Nephron (organoid): ENCODE measurements around the gene IL20RA.

Experiments used
- H3K27ac Mint-ChIP-seq, 3 experiments: 2 replicates each; pipeline ENCODE4 v1.8.0; 2020; ENCODE audit warnings: mixed read lengths in 3 of 3, mild to moderate bottlenecking in 2 of 3, moderate library complexity in 1 of 3
- H3K27me3 Mint-ChIP-seq: 2 replicates; pipeline ENCODE4 v1.8.0; 2021; ENCODE audit warnings: low read depth, mild to moderate bottlenecking, moderate library complexity, mixed read lengths
- H3K36me3 Mint-ChIP-seq: 2 replicates; pipeline ENCODE4 v1.8.0; 2020; ENCODE audit warnings: low read depth, mixed read lengths
- H3K4me1 Mint-ChIP-seq: 2 replicates; pipeline ENCODE4 v1.8.0; 2020; ENCODE audit warnings: mixed read lengths
- H3K4me3 Mint-ChIP-seq, 3 experiments: 2 replicates each; pipeline ENCODE4 v1.8.0; 2020; ENCODE audit warnings: mild to moderate bottlenecking in 3 of 3, mixed read lengths in 3 of 3, moderate library complexity in 2 of 3
- H3K9me3 Mint-ChIP-seq: 2 replicates; pipeline ENCODE4 v1.8.0; 2020; ENCODE audit warnings: mixed read lengths
- CTCF ChIP-seq, 3 experiments: fragments of 200-600 bp; sonication (generic); IDR thresholded peaks; one replicate each; pipeline ENCODE4 v1.5.0; 2021; ENCODE audit warnings: antibody characterized with exemption in 3 of 3; ENCODE audit not compliant: unreplicated experiment in 3 of 3

IL20RA gene

GRCh38 chr6:137040393-137040792 lies 4.4 kb downstream of the IL20RA start:
- H3K36me3 Mint-ChIP-seq = no peaks in the 10 kb centered on the region
- peaks cover 21% of the 10 kb centered on the region for H3K9me3 Mint-ChIP-seq
- peaks cover 59% of the 10 kb centered on the region for H3K27me3 Mint-ChIP-seq
- H3K4me3 Mint-ChIP-seq = no peak overlapping the region
- H3K27ac Mint-ChIP-seq = no peak overlapping the region
- peaks cover 14% of the 10 kb centered on the region for H3K4me1 Mint-ChIP-seq
- no peak for TF ChIP-seq CTCF (IDR thresholded peaks at IDR 0.05; ENCODE audit: unreplicated experiment in 3 of 3)

- TF ChIP-seq CTCF (IDR thresholded peaks at IDR 0.05; ENCODE audit: unreplicated experiment in 3 of 3) = no peak
- Mint-ChIP-seq H3K9me3 (peaks cover 21% of the 10 kb centered on the region), H3K27me3 (peaks cover 50% of the 10 kb centered on the region), H3K36me3 (no peaks in the 10 kb centered on the region), H3K27ac (no peak overlapping the region), H3K4me1 (peaks cover 14% of the 10 kb centered on the region), H3K4me3 (no peak overlapping the region)
These were observed 5.8 kb downstream of the IL20RA start for GRCh38 chr6:137039010-137039409.

DNA sequence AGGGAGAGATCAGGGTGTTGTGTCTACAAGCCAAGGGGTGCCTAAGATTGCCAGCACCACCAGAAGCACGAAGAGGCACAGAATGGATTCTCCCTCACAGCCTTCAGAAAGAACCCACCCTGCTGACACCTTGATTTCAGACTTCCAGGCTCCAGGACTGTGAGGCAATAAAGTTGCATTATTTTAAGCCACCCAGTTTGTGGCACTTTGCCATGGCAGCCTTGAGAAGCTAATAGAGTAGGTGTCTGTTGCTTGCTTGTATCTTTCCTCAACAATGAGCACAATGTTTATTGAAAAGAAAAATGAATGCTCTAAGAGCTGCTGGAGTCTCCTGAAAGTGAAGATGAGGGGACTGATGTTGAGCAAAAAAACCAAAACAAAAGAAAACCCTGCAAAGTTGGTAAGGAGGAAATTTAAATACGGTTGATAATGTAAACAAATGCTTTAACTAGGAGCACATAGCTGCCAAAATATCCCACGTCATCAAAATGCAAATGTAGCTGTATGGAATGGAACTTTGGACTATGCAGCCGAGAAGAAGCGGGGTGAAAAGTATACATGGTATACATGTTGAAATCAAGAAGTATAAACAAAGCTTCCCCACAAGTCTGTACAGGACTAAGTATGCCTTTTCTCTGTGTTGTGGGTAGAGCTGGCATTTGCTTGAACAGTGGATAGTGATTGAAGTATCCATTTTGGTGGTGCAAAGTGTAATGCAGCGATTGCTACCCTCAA lies 8.0 kb downstream of the IL20RA start:
- H3K27ac Mint-ChIP-seq = no peak overlapping the region
- H3K27me3 Mint-ChIP-seq = peaks cover 27% of the 10 kb centered on the region
- H3K4me1 Mint-ChIP-seq = no peaks in the 10 kb centered on the region
- H3K9me3 Mint-ChIP-seq = peaks cover 21% of the 10 kb centered on the region
- no peaks in the 10 kb centered on the region for H3K36me3 Mint-ChIP-seq
- TF ChIP-seq CTCF (IDR thresholded peaks at IDR 0.05; ENCODE audit: unreplicated experiment in 3 of 3) = no peak
- H3K4me3 Mint-ChIP-seq = no peak overlapping the region

DNA sequence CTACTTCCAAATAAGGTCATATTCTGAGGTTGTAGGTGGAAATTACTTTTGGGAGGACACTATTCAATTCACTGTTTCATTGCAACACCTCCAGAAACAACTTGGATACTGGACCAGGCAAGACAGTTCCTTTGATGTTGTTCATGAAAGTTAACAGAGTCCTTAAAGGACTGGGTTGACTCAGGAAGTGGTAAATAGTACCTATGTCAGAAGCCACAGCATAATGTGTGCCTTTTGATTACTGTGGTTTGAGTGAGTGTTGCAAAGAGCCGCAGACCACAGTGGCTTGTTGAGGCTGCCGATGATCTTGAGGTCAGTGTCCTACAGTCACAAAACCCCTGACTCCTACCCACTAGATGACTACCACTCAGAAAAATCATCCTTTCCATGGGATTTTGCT lies 10.9 kb downstream of the IL20RA start:
- Mint-ChIP-seq H3K27me3 (peaks cover 7% of the 10 kb centered on the region), H3K4me1 (no peaks in the 10 kb centered on the region), H3K4me3 (no peak overlapping the region), H3K36me3 (no peaks in the 10 kb centered on the region), H3K9me3 (peaks cover 2% of the 10 kb centered on the region), H3K27ac (no peak overlapping the region)
- TF ChIP-seq CTCF (IDR thresholded peaks at IDR 0.05; ENCODE audit: unreplicated experiment in 3 of 3) = no peak

DNA sequence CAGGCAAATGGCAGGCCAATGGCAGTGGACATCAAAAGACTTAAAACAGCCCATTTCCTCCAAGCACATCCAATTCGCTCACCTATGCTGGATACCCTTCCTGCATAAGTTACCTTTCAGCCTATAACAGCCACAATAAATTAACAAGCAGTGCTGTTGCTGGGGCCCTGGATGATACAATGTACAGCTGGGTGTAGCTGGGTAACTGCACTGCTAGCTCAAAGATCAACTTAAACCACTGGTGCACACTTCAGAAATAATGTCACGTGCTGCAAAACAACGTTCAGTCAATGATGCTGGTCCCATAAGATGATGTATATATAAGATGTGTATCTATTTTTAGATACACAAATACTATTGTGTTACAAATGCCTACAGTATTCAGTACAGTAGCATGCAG lies 13.6 kb downstream of the IL20RA start:
- no peak for TF ChIP-seq CTCF (IDR thresholded peaks at IDR 0.05; ENCODE audit: unreplicated experiment in 3 of 3)
- Mint-ChIP-seq H3K36me3 (no peaks in the 10 kb centered on the region), H3K9me3 (no peaks in the 10 kb centered on the region), H3K4me3 (no peak overlapping the region), H3K4me1 (peaks cover 7% of the 10 kb centered on the region), H3K27me3 (no peaks in the 10 kb centered on the region), H3K27ac (no peak overlapping the region)

DNA sequence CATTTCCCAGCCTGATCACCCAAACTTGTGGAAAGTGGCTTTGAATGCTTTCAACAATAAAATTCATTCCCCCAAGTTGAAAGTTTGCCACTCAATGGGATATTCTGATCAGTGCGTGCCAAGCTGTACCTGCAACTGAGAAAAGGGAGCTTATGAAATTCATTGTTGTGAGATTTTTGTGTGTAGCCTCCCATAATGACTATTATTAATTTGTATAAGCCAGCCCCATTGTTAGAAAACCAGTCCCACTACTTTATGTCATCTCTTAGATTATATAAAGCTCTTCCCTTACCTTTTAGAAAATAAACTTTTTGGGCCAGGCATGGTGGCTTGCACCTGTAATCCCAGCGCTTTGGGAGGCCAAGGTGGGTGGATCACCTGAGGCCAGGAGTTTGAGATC lies 15.9 kb downstream of the IL20RA start:
- Mint-ChIP-seq H3K27me3 (no peaks in the 10 kb centered on the region), H3K27ac (no peak overlapping the region), H3K9me3 (no peaks in the 10 kb centered on the region), H3K36me3 (no peaks in the 10 kb centered on the region), H3K4me1 (peaks cover 9% of the 10 kb centered on the region), H3K4me3 (no peak overlapping the region)
- no peak for TF ChIP-seq CTCF (IDR thresholded peaks at IDR 0.05; ENCODE audit: unreplicated experiment in 3 of 3)
